H4 (cell line): ENCODE measurements around the gene C1orf105. TPM values are rescaled to one million over a fixed set of nuclear protein-coding genes. Genes with fewer than 3 reads are reported as not detected.
"Not testable (repeated sequence)": the region's sequence is repeated elsewhere in the genome, so short reads cannot be mapped to it uniquely, and the experiment has no call there.

Experiments
- DNase-seq: peaks from one replicate; pipeline ENCODE4 v3.0.0-alpha.2; 2015; ENCODE audit warnings: low spot score
- total RNA-seq: library from RNA; depleted of rRNA; stranded (reverse); fragments of >200 nt; shearing (Covaris generic); gene quantifications from 2 replicates; pipeline ENCODE4 v1.2.3, GENCODE V29; 2014

The C1orf105 gene
- total RNA-seq, 1 experiment from 2014 or later, result not detected

GRCh38 chr1:172425339-172425738 is 4.9 kb downstream of the C1orf105 start:
- DNase-seq, result no peak

GRCh38 chr1:172427191-172427590 is 6.7 kb downstream of the C1orf105 start:
- DNase-seq, result no peak

- DNase-seq, result peak; percentile 67
Observed at GRCh38 chr1:172429331-172430127, 9.0 kb downstream of the C1orf105 start.

- DNase-seq, result no peak
Observed at GRCh38 chr1:172430128-172430454, 9.6 kb downstream of the C1orf105 start.

GRCh38 chr1:172431204-172431603 is 10.7 kb downstream of the C1orf105 start:
- DNase-seq, result no peak

GRCh38 chr1:172431721-172432192 is 11.3 kb downstream of the C1orf105 start:
- DNase-seq, result no peak

GRCh38 chr1:172437183-172437582 is 16.7 kb downstream of the C1orf105 start:
- not testable (repeated sequence) for DNase-seq

- no peak for DNase-seq
Observed at GRCh38 chr1:172442404-172442803, 21.9 kb downstream of the C1orf105 start.

GRCh38 chr1:172442843-172443565 is 22.5 kb downstream of the C1orf105 start:
- no peak for DNase-seq

GRCh38 chr1:172443666-172444453 is 23.4 kb downstream of the C1orf105 start, which contains the start of gene PIGC:
PIGC (minus strand) TSS chr1:172444069; CDS start chr1:172442622, 1,447 bp downstream.
- DNase-seq, result peak; percentile 86

GRCh38 chr1:172446547-172446946 is 26.1 kb downstream of the C1orf105 start:
- no peak for DNase-seq

- DNase-seq, result no peak
Observed at GRCh38 chr1:172447641-172448040, 27.2 kb downstream of the C1orf105 start.

GRCh38 chr1:172448995-172449584 is 28.6 kb downstream of the C1orf105 start:
- DNase-seq, result no peak

- DNase-seq, result peak; percentile 64
Observed at GRCh38 chr1:172449585-172450523, 29.4 kb downstream of the C1orf105 start.

GRCh38 chr1:172450524-172450885 is 30.0 kb downstream of the C1orf105 start:
- no peak for DNase-seq

GRCh38 chr1:172451002-172451443 is 30.5 kb downstream of the C1orf105 start:
- peak; percentile 52 for DNase-seq

- no peak for DNase-seq
Observed at GRCh38 chr1:172452536-172453152, 32.2 kb downstream of the C1orf105 start.

- DNase-seq, result no peak
Observed at GRCh38 chr1:172453153-172453545, 32.7 kb downstream of the C1orf105 start.

GRCh38 chr1:172453607-172454006 is 33.1 kb downstream of the C1orf105 start:
- DNase-seq, result no peak

- no peak for DNase-seq
Observed at GRCh38 chr1:172455451-172455850, 35.0 kb downstream of the C1orf105 start.
